ENCODE data around the gene POMGNT2. TPM values are rescaled to one million over a fixed set of nuclear protein-coding genes. Genes with fewer than 3 reads are reported as not detected.

POMGNT2 gene
- total RNA-seq, 3 donors from 2014 or later = 14.6 to 19.0 (median 18.4) TPM

- TF ChIP-seq POLR2A (IDR thresholded peaks at IDR 0.05) (no peak), POLR2AphosphoS5 (IDR thresholded peaks at IDR 0.05) (no peak), CTCF (IDR thresholded peaks at IDR 0.05) (no peak)
- Histone ChIP-seq H3K36me3 (no peaks in the 10 kb centered on the region), H3K27me3 (no peaks in the 10 kb centered on the region), H3K4me1 (no peaks in the 10 kb centered on the region), H3K4me3 (no peak overlapping the region), H3K9me3 (peaks cover 9 to 17% of the 10 kb centered on the region in 2 donors), H3K27ac (no peak overlapping the region)
- intact Hi-C loops (cut with DNase I; ENCODE audit: low total_unique reads) = no loop called here
- DNase-seq (ENCODE audit: low spot score in 2 of 2) = no peak
Observed at GRCh38 chr3:43055806-43056770, 49.8 kb downstream of the POMGNT2 start.

- Histone ChIP-seq H3K4me3 (no peak overlapping the region), H3K9me3 (peaks cover 9 to 23% of the 10 kb centered on the region in 2 donors), H3K4me1 (no peaks in the 10 kb centered on the region), H3K27ac (no peak overlapping the region), H3K27me3 (no peaks in the 10 kb centered on the region), H3K36me3 (no peaks in the 10 kb centered on the region)
- DNase-seq (ENCODE audit: low spot score in 2 of 2) = no peak
- no peak for TF ChIP-seq CTCF (IDR thresholded peaks at IDR 0.05)
- no peak for TF ChIP-seq POLR2AphosphoS5 (IDR thresholded peaks at IDR 0.05)
- intact Hi-C loops (cut with DNase I; ENCODE audit: low total_unique reads) = no loop called here
Observed at GRCh38 chr3:43055393-43055792, 50.5 kb downstream of the POMGNT2 start.

- DNase-seq (ENCODE audit: low spot score in 2 of 2) = no peak
- Histone ChIP-seq H3K27me3 (no peaks in the 10 kb centered on the region), H3K4me3 (no peak overlapping the region), H3K4me1 (no peaks in the 10 kb centered on the region), H3K36me3 (no peaks in the 10 kb centered on the region), H3K27ac (no peak overlapping the region), H3K9me3 (peaks cover 3 to 23% of the 10 kb centered on the region in 2 donors)
- TF ChIP-seq POLR2AphosphoS5 (IDR thresholded peaks at IDR 0.05) (no peak), POLR2A (IDR thresholded peaks at IDR 0.05) (no peak), CTCF (IDR thresholded peaks at IDR 0.05) (no peak)
- intact Hi-C loops (cut with DNase I; ENCODE audit: low total_unique reads) = no loop called here
Observed at GRCh38 chr3:43054754-43055153, 51.1 kb downstream of the POMGNT2 start.

GRCh38 chr3:43053291-43053690 lies 52.6 kb downstream of the POMGNT2 start:
- no peaks in the 10 kb centered on the region for H3K36me3 ChIP-seq

More at GRCh38 chr3:43053291-43053690, 52.6 kb downstream of the POMGNT2 start:
- no peaks in the 10 kb centered on the region for H3K4me1 ChIP-seq
- TF ChIP-seq POLR2AphosphoS5 (IDR thresholded peaks at IDR 0.05) (no peak), CTCF (IDR thresholded peaks at IDR 0.05) (no peak), POLR2A (IDR thresholded peaks at IDR 0.05) (no peak)
- H3K9me3 ChIP-seq = peaks cover 6 to 27% of the 10 kb centered on the region in 2 donors
- no peak overlapping the region for H3K4me3 ChIP-seq
- no peaks in the 10 kb centered on the region for H3K27me3 ChIP-seq
- DNase-seq (ENCODE audit: low spot score in 2 of 2) = no peak
- H3K27ac ChIP-seq = no peak overlapping the region
- intact Hi-C loops (cut with DNase I; ENCODE audit: low total_unique reads) = no loop called here
